BJ (cell line): ENCODE measurements around the gene KIF16B. TPM values are rescaled to one million over a fixed set of nuclear protein-coding genes. Genes with fewer than 3 reads are reported as not detected.

ENCODE experiments used
- CTCF ChIA-PET: fragments of 350-600 bp; formaldehyde crosslinking; extraction: SDS; loops from one replicate; lab custom pipeline; 2021; ENCODE audit warnings: antibody characterized with exemption, inconsistent platforms; lab: Yijun Ruan, JAX
- POLR2A ChIA-PET: fragments of 300-600 bp; sonication (Branson Sonifier 250); formaldehyde crosslinking; extraction: SDS; loops from one replicate; lab custom pipeline; 2021; ENCODE audit warnings: antibody characterized with exemption; lab: Charles Lee
- DNase-seq: peaks from one replicate; pipeline ENCODE4 v3.0.0-alpha.2; 2011; ENCODE audit warnings: low read depth
- H3K27me3 ChIP-seq: 2 replicates; pipeline ENCODE4 v1.6.0; 2011; ENCODE audit warnings: low read length; ENCODE audit not compliant: control insufficient read depth, insufficient read depth
- H3K36me3 ChIP-seq: 2 replicates; pipeline ENCODE4 v1.5.1; 2011; ENCODE audit warnings: low read length; ENCODE audit not compliant: control insufficient read depth, insufficient read depth
- H3K4me3 ChIP-seq: 2 replicates; pipeline ENCODE4 v1.5.1; 2011; ENCODE audit warnings: low read depth, mild to moderate bottlenecking, control low read depth, low read length
- polyA minus RNA-seq: library from RNA; depleted of rRNA, polyadenylated mRNA; stranded (reverse); fragments of >200 nt; gene quantifications from 2 replicates; pipeline ENCODE4 v1.2.3, GENCODE V29; 2011; rRNA and poly(A)+ RNA removed
- polyA plus RNA-seq: library from polyadenylated mRNA; depleted of rRNA; stranded (reverse); fragments of >200 nt; gene quantifications from 2 replicates; pipeline ENCODE4 v1.2.3, GENCODE V29; 2011; rRNA removed
- TF ChIP-seq, protein P1 (sequence below): IDR thresholded peaks from 2 replicates; pipeline ENCODE4 v1.5.1; 2011; ENCODE audit warnings: low read depth, mild to moderate bottlenecking, control low read depth, inconsistent platforms, low read length, moderate library complexity; ENCODE audit not compliant: insufficient read depth

Gene KIF16B
- polyA plus RNA-seq, result 3.2 and 6.8 TPM in 2 replicates
- polyA minus RNA-seq, result 4.7 and 4.8 TPM in 2 replicates

DNA sequence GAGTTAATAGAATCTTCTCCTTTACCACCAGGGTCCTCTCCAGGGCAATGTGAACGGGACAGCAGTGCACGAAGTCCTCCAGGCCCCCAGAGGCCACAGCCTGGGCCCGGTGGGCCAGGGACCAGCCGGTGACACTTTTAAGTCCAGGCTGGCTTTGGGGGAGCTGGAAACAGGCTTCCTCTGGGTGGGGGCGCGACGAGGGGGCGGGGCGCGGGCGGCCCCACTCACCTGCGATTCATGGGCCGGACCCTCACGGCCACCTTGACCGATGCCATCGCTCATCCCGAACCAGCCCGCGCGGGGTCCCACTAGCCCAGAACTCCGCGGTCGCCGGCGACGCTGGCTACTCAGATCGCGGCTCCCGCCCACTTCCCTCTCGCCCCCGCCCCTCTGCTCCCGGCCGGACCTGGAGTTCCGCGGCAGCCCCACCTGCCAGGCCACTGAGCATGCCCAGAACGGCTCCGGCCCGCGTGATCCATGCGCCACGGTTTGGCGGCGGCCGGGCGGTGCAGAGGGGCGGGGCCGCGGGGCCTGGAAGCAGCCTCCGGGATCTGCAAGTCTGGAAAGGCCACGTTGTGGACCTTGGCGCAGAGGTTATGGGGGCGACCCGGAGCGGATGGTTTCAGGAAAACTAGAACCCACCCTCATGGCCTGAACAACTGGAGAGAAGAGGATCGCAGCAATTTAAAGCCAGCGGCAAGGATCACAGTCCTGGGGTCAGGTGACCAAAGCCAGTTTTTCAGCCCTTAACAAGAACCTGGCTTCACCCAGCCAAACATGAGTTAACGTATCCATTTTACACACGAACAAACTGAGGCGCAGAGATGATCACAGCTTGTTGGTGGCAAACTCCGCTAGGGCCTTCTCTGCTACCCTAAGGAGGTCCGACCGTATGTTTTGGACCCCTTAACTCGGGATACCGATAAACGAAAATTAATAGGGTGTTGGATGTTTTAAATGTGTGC lies at the start of gene KIF16B:
KIF16B (minus strand) TSS at position 448 of the 965 bp plus-strand sequence; CDS start at position 275, 173 bp downstream.
- DNase-seq, result peak; percentile 32
- H3K4me3 ChIP-seq, result peak within 1 kb of the TSS; percentile 87
- CTCF ChIA-PET, result no interaction called here
- H3K36me3 ChIP-seq, result no peaks in the 10 kb centered on the region
- no peaks in the 10 kb centered on the region for H3K27me3 ChIP-seq
- POLR2A ChIA-PET, result no interaction called here
- TF ChIP-seq, protein P1, sequence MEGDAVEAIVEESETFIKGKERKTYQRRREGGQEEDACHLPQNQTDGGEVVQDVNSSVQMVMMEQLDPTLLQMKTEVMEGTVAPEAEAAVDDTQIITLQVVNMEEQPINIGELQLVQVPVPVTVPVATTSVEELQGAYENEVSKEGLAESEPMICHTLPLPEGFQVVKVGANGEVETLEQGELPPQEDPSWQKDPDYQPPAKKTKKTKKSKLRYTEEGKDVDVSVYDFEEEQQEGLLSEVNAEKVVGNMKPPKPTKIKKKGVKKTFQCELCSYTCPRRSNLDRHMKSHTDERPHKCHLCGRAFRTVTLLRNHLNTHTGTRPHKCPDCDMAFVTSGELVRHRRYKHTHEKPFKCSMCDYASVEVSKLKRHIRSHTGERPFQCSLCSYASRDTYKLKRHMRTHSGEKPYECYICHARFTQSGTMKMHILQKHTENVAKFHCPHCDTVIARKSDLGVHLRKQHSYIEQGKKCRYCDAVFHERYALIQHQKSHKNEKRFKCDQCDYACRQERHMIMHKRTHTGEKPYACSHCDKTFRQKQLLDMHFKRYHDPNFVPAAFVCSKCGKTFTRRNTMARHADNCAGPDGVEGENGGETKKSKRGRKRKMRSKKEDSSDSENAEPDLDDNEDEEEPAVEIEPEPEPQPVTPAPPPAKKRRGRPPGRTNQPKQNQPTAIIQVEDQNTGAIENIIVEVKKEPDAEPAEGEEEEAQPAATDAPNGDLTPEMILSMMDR, result 0 out of 2 replicates have a peak, but pooled peaks have one; percentile 9

GRCh38 chr20:16622501-16622900 lies 49.3 kb upstream of the KIF16B start:
- TF ChIP-seq, protein P1, result no peak
- ChIA-PET CTCF (no interaction called here), POLR2A (no interaction called here)
- Histone ChIP-seq H3K4me3 (no peak overlapping the region), H3K27me3 (no peaks in the 10 kb centered on the region), H3K36me3 (no peaks in the 10 kb centered on the region)
- no peak for DNase-seq

DNA sequence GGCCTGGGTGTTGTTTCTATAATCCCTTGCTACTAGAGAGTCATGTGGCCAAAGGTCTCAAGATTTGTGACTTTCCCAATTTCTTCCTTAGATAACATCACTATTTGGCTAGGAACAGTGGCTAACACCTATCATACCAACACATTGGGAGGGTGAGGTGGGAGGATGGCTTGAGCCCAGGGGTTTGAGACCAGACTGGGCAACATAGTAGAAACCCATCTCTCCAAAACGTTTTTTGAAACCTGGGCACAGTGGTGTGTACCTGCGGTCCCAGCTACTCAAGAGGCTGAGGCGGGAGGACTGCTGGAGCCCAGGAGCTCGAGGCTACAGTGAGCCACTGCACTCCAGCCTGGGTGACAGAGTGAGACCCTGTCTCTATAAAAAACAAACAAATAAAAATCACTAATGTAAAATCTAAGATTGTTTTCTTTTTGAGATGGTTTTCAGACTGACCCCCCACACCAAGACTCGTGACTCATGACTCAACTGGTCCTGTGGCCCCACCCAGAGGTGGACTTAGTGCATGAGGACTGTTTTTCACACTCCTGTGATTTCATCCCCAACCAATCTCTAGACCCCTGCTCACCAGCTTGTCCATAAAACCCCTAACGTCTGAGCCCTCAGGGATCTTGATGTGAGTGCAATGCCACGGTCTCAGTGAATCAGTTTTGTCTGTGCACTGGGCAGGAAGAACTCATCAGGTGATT lies 48.3 kb upstream of the KIF16B start:
- Histone ChIP-seq H3K27me3 (no peaks in the 10 kb centered on the region), H3K4me3 (no peak overlapping the region), H3K36me3 (no peaks in the 10 kb centered on the region)
- DNase-seq, result no peak
- CTCF ChIA-PET, result no interaction called here
- TF ChIP-seq, protein P1, result no peak
- POLR2A ChIA-PET, result no interaction called here

DNA sequence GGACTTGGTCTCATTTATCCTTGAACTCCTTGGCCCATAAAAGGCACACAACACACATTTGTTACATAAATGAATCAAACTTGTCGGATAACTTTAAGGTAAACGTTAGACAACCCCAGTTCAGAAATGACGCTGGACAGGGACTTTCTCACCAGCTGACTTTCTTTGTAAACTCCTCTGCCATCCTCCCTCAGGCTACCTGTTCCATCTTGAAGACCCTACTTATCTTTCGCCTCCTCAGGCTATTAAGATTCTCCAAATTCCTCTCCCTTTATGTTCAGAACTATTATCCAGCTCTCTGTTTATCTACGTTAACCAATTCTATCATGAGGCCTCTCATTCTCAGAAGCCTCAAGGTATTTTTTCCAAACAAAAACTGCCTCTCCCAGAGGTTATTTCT lies 47.7 kb upstream of the KIF16B start:
- no peak overlapping the region for H3K4me3 ChIP-seq
- H3K36me3 ChIP-seq, result no peaks in the 10 kb centered on the region
- ChIA-PET CTCF (no interaction called here), POLR2A (no interaction called here)
- H3K27me3 ChIP-seq, result no peaks in the 10 kb centered on the region
- DNase-seq, result no peak
- TF ChIP-seq, protein P1, result no peak

GRCh38 chr20:16619953-16620352 lies 46.7 kb upstream of the KIF16B start:
- DNase-seq, result no peak
- Histone ChIP-seq H3K27me3 (no peaks in the 10 kb centered on the region), H3K4me3 (no peak overlapping the region), H3K36me3 (no peaks in the 10 kb centered on the region)
- POLR2A ChIA-PET, result no interaction called here
- TF ChIP-seq, protein P1, result no peak
- CTCF ChIA-PET, result no interaction called here
